NCI-H2227 treated with DMSO at 0.1 percent for 48 hours (cell line): ENCODE results near the gene ZCCHC7.
"Not testable (repeated sequence)": the region's sequence is repeated elsewhere in the genome, so short reads cannot be mapped to it uniquely, and the experiment has no call there.

Experiments used
- DNase-seq: peaks from one replicate; lab custom pipeline; 2025; lab: John Stamatoyannopoulos, UW

Gene ZCCHC7

DNA sequence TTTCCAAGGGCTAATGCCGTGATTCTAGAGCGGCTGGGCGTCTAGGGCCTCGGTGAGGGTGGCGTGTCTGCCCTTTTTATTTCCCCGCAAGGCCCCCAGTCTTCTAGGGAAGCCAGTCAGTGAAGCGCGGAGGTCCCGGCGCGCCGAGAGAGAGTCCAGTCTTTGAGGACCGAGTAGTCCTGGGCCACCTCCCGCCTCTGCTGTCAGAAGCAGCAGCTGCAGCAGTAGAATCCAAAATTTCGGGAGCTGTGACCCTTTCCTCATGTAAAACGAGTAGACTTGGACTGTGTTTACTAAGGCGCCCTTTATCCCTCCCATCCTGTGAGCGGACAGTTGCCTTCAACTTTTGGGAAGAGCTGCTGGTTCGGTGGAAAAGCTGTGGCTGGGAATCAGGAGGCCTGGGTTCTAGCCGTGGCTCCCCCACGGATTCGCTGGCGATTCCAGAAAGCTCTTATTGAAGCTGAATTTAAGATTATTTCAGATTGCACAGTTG, 515 bp downstream of the ZCCHC7 start:
- DNase-seq: not testable (repeated sequence)

DNA sequence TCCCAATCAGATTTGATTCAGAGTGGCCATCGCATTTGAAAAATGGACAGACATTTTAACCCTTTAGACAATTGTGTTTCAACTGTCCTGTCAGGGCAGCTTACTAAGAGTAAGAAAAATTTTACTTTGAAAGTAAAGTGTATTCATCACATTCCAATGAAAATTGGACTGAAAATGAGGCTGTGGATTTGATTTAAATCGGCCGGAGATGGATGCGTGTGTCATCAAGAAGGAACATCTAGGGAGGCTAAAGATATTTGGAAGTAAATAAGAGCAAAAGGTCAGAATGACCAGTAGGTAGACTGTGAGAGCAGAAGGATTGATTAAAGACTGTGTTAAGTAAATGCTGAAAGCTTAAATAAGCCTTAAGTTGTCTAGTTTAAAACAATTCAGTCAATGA, 1.5 kb downstream of the ZCCHC7 start:
- DNase-seq: no peak

DNA sequence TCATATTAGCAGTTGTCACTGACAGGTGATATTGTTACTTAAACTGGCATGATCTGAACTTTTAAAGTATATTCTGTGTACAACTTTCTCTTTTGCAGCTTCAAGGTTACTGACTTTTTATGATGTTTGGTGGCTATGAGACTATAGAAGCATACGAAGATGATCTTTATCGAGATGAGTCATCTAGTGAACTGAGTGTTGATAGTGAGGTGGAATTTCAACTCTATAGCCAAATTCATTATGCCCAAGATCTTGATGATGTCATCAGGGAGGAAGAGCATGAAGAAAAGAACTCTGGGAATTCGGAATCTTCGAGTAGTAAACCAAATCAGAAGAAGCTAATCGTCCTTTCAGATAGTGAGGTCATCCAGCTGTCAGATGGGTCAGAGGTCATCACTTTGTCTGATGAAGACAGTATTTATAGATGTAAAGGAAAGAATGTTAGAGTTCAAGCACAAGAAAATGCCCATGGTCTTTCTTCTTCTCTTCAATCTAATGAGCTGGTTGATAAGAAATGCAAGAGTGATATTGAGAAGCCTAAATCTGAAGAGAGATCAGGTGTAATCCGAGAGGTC, 5.9 kb downstream of the ZCCHC7 start:
- no peak for DNase-seq

DNA sequence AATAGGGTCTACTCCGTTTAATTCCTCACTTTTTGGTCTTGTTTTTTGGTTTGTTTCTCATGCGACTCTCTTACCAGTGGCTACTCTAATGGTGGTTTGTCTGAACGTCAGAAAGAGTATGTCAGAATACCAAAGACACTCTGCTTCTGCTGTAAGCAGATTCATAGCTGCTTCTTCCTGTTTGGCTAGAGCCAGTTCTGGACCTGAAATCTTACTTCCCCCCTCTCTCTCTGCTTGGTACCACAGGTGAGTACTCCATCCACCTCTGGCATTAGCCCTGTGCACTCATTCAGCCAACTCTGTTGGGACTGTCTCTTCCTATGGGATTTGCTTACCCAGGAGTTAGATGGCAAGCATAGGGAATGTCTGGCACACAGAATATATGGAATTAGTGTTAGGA, 6.6 kb downstream of the ZCCHC7 start:
- DNase-seq: no peak

DNA sequence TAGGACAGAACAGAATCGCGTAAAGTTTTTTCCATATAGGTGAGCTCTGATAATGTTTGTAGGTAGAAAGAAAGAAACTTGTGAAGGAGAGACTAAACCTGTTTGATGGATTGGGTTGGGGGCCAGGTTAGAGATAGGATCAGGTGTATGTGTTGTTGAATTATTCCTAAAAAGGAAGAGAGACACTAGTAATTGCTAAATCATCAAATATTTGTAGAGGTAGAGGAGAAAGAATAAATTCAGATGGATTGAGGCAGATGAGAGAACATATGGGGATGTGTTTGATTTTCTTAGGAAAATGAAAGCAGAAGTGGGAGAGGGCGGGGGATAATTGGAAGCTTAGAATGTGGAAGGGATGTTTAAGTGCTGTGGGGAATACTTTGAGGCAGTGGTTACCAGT, 7.7 kb downstream of the ZCCHC7 start:
- no peak for DNase-seq

DNA sequence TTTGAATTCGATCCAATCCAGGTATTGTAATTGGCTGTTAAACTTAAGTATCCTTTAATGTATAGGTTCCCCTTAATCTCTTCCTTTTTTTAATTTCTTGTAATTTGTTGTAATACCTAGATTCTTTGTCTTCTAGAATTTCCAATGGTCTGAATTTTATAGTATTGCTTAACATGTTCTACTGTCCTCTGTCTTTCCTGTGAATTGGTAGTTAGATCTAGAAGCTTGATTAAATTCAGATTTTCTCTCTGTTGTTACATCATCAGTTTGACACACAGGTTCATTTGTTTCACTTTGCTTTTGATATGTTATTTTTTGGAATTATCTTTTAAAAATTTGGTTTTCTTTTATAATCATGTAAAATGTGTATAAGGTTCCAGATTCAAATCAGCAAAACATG, 13.8 kb downstream of the ZCCHC7 start:
- no peak for DNase-seq

DNA sequence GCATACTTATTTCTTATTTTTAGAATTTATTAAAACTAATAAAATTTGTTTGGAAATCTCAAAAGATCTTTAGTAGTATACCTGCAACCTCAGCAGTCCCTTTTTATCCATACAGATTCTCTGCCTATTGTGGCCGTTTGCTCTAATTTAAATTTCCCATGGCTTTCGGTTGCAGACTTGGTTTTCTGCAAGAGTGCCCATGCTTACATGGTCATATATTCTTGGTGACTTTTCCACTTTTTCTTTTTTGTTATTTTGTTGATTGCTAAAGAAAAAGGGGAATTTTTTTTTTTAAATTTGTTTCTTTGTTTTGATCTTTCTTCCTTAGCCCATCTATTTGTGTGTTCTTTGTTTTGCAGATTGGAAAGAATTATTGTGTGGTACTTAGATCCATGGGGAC, 20.6 kb downstream of the ZCCHC7 start:
- DNase-seq: no peak

DNA sequence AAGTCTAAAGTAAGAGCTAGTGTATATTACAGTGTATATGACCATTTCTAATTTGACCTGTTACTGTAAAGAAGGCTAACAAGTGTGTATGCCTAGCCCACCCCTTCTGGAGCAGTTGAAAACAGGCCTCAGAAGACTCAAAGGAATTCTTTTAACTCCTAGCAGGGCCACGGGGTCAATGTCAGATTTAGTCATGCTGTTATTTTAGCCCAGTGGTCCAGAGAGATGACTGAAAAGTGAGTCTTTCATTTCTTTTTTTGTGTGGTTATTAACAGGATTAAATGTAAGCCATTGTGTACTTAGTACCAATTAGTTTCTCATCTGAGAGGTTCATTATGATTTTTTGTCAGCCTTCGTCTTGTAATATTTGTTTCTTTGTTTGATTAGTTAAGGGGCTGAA, 24.4 kb downstream of the ZCCHC7 start:
- DNase-seq: no peak

DNA sequence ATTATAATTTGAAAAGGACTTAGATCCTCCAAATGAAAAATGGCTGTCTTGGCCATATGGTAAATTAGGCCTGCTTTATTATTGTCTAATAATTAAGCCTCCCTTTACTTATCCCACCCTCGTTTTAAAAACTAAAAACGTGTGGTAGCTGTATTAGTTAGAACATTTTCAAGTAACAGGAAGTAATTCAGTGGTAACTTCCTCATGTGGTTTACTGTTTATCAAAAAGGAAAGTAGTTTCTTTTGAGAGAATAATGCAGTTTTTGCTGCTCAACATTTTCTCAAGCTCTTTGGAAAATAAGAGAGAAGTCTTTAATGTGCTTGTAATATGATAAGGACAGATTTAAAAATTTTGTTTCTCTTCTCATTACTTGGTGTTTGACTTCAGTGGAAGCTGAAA, 26.0 kb downstream of the ZCCHC7 start:
- DNase-seq: no peak

DNA sequence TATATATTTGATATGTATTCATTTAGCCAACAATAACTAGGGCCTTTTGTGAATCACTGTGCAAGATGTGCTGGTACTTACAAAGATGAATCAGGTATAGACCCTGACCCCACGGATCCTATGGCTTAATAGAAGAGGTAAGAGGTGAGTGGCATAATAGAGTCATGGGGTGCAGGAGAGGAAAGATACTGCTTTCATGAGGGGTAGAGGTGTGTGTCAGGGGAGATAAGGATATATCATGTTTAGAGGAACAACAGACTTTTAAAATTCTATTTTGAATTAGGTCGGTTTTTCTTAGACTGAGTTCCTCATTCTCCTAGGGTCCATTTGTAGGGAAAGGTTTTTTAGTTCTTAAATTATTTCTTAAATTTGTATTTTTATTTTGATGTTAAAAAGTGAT, 27.8 kb downstream of the ZCCHC7 start:
- no peak for DNase-seq

DNA sequence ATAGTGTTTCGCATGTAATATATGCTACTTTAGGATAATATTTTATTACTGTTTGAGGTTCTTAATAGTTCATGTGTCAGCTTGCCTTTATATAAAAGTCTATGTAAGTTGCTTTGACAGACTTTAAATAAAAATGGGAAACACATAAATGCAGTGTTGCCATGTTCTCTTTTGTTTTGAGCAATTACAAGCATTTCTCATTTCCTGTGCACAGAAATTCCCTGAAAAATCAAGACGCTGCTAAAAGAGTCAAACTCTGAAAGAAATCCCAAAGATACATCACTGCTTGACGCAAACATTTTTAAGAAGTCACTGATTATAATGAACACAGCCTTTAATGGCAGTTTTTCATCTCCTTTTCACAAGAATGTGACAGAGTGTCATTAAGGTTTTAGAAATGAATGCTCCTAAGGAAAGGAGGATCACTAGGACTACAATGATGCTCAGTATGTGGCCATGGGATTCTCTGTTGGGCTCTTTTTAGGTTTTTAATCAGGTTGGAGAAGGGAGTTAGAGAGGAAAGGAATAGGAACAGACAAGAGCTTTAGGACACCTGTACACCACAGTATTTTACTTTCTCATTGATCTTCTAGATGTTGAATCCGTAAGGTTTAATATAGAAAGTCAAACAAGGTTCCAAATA, 29.4 kb downstream of the ZCCHC7 start:
- no peak for DNase-seq

DNA sequence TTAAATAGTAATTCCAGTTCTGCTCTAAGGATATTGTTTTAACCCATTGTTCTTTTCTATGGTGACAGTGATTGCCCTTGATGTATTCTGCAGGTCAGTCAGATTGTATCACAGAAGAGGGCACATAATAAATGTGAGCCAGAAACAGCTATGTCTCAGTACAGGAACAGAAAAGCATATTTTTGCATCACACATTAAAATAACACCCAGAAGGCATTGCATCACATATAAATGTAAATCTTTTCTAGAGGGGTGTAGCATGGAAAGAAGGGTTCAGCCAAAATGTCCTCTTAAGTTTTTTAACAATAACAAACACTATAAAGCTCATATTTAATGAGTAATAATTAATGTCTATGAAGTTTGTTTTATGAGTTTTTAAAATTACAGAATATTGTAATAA, 30.0 kb downstream of the ZCCHC7 start:
- DNase-seq: no peak

DNA sequence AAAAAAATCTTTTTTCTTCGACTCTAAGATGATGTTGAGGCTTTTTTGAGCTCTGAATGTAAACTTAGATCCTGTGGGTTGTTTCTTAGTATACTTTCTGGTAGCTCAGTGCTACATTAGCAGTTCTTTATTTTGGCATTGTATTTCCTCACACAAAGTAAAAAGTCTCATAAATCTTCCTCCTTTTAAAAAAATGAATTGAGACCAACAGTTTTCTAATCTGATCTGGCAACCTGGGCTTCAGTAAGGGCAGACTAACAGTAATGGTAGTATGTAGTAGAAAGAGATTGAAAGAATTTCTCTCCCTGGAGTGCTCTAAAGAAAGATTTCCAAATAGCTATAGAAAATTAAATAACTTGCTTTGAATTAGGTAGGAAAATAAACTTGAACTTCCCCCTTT, 31.4 kb downstream of the ZCCHC7 start:
- DNase-seq: no peak

DNA sequence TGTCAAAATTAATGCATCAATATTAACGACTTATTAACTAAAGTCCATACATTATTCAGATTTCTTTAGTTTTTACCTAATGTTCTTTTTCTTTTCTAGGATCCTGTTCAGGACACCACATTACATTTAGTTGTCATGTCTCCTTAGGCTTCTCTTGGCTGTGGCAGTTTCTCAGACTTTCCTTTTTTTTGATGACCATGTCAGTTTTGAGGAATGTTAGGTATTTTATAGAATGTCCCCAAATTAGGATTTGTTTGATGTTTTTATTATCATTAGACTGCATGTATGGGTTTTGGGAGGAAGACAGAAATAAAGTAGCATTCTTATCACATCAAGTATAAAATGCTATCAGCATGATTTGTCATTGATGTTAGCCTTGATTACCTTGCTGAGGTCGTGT, 32.0 kb downstream of the ZCCHC7 start:
- DNase-seq: no peak

DNA sequence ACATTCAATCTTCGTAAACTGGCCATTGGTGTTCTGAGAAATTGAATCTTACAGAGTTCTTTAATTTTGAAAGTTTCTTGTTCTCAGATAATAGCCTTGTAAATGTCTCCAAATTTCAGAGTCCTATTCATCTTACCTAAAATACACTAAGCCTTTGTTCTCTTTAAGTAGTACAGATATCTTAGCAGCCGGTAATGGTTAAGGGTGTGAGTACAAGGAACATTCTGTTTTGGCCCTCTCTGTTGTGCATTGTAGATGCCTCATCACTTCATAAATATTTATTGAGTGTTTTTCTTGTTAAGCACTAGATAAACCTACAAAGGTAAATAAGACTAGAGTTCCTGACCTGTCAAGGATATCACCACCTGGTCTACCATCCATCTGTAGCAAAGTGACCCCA, 35.2 kb downstream of the ZCCHC7 start:
- DNase-seq: no peak

DNA sequence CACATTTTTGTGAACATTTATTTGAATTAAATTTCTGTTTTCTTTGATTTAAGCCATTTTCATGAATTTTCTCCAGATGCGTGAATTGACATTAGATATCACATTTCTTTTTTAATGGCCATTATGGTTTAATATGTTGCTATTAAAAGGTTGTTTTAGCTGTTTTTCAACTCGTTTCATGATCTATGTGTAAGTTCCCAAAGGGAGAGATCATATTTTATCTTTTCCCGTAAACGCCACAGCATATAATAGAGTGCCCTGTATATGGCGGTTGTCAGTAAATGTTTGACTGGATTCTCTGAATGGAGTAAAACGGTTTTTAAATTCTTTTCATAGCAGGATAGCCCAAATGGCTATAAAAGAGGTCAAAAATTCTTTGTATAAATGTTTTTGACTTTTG, 35.8 kb downstream of the ZCCHC7 start:
- no peak for DNase-seq

DNA sequence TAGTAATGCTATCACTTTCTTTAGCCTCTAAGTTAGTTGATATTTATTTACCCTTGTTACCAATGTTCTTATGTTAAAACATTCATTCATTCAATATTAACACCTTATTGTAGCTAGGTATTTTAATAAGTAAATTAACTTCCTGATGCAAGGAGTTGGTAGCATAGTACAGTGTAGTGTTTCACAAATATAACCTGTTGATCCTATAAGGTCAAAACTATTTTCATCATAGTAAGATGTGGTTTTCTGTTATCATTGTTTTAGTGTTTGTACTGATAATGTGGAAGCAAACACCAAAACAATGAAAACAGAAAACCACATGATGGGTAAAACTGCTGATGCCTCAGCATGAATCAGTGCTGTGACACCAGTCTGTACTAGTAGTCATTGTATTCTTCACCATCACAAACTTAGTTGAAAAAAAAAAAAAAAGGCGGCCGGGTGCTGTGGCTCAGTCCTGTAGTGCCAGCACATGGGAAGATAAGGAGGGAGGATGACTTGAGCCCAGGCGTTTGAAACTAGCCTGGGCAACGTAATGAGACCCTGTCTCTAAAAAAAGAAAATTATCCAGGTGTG, 36.5 kb downstream of the ZCCHC7 start:
- no peak for DNase-seq

DNA sequence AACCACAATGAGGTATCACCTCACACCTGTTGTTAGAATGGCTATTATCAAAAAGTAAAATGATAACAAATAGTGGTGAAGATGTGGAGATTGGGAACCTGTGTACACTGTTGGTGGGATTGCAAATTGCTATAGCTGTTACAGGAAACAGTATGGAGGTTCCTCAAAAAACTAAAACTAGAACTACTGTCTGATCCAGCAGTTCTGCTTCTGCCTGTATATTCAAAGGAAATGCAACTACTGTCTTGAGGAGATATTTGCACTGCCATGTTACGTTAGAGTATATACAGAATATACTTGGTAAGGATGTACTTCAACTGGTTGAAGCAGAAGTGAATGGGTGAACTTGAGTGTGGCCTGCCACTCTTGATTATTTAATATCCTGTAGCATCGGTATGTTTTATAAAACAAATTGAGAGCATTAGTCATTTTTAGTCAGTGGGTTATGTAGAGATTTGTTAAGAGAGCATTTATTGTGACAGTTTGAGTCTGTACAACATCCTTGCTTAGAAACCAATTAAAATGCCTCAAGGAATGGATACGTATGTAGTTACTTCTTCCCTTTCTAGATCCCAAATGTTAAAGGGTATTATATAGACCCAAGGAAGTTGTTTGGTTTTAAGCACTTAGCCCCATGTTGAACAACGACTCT, 37.5 kb downstream of the ZCCHC7 start:
- no peak for DNase-seq

DNA sequence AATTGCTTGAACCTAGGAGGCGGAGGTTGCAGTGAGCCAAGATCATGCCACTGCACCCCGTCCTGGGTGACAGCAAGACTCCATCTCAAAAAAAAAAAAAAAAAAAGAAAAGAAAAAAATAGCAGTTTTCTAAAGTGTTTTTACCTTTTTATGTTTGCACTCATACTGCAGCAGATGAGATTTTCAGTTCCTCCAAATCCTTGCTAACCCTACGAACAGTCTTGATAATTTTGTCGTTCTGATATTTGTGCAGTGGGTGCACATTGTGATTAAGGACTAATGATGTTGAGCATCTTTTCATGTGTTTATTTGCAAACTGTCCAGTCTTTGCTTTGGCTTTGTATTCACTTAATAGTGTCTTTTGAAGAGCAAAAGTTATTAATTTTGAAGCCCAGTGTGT, 42.9 kb downstream of the ZCCHC7 start:
- no peak for DNase-seq

DNA sequence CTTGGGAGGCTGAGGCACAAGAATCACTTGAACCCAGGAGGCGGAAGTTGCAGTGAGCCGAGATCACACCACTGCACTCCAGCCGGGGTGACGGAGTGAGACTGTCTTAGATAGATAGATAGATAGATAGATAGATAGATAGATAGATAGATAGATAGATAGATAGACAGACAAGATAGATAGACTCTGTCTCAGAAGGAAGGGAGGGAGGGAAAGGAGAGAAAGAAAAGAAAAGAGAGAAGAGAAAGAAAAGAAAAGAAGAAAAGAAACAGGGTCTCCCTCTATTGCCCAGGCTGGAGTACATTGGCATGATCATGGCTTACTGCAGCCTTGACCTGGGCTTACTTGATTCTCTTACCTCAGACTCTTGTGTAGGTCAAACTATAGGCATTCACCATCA, 44.0 kb downstream of the ZCCHC7 start:
- not testable (repeated sequence) for DNase-seq

DNA sequence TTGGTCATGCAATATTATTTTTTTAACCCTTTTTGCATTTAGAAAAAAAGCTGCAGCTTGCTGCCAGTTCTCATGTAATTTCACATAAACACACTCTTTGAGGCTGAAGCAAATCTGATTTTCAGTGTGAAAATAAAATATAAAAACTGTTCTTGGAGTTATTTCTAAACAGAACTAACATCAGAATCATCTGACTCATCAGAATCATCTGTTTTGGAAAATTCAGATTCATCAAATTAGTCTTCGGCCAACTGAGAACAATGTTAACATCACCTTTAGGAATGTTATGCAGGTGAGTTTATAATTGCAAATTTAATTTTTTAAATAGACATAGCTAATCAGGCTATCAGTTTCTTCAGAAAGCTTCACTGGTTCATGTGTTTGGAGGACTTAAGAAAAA, 45.3 kb downstream of the ZCCHC7 start:
- DNase-seq: no peak

DNA sequence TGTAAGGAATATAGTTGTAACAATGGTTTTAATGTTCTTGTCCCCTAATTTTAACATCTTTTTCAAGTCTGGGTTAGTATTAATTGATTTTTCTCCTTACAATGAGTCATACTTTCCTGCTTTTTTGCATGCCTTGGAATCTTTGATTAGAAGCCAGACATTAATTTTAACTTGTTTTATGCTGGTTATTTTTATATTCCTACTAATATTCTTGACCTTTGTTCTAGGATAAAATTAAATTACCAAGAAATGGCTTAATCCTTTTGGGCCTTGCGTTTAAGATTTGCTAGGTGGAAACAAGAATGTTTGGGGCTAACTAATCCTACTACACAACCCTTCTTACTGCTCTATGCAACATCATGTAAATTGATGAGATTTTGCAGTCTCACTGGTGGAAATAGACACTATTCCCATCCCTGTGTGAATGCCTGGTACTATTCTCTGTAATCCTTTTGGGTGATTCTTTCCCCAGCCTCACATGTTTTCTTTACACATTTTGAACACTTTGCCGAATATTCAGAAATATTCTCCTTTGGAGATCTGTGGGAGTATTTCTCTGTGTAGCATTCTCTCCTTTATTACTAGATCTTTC, 47.2 kb downstream of the ZCCHC7 start:
- no peak for DNase-seq

DNA sequence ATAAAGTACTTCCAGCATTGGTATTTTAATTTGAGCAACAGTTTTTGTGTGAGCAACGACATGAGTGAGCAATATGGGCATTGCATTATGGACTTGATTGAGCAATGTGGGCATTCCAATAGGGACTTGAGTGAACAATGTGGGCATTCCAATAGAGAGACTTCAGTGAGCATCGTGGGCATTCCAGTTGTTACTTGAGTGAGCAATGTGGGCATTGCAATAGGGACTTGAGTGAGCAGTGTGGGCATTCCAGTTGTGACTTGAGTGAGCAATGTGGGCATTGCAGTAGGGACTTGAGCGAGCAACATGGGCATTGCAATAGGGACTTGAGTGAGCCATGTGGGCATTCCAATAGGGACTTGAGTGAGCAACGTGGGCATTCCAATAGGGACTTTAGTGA, 52.2 kb downstream of the ZCCHC7 start:
- DNase-seq: no peak
